Stimulated activated CD4-positive, alpha-beta T cell treated with anti-CD3 and anti-CD28 coated beads, Interleukin-1b, Interleukin-23, amount 100 ng/mL, for 1 hour (primary cell): ENCODE data around the gene KRT7.

ENCODE experiments used
- DNase-seq, 2 donors: peaks; one replicate each; pipeline ENCODE4 v3.0.0-alpha.2; 2020; ENCODE audit warnings: low read depth in 2 of 2

Gene KRT7

DNA sequence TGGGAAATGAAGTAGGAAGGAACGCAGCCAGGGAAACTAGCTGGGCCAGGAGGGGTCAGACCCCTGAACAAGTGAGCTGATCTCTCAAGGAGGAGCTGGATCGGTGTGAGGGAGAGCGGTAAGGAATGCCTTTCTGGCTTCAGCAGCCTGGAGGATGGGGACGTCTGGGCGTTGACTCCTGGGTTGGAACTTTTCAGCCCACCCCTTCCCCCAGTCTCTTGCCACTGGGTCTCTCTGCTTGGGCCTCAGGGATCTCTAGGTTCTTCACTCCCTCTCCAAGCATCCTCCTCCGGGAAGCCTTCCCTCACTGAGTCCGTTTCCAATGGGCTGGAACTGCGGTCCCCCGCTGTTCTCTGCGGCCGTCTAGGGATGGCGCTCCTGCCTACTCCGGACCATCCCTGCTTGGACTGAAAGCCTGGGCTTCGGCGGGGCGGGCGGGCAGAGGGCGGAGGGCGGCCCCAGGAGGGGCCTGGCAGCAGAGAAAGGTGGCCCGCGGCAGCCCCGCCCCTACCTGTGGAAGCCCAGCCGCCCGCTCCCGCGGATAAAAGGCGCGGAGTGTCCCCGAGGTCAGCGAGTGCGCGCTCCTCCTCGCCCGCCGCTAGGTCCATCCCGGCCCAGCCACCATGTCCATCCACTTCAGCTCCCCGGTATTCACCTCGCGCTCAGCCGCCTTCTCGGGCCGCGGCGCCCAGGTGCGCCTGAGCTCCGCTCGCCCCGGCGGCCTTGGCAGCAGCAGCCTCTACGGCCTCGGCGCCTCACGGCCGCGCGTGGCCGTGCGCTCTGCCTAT lies at the start of gene KRT7:
Gene KRT7, plus strand, starts transcription at position 570 of the 788 bp plus-strand sequence. Its CDS starts 54 bp downstream, at position 624.
- DNase-seq, result no peak

DNA sequence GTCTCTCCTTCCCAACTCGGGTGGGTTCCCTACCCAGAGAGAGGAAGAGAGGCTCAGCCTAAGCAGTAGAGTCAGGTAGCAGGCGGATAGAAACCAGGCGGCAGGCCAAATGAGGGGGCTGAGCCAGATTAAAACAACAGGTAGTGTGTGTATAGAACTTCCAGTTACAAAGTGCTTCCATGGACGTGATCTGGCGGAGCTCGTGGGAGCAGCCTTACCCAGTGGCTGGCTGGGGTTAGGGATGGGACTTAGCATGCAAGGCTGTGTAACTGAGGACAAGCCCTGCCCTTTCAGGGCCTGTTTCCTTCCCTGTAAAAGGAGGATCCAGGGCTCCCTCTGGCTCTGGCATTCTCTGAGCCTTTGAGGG lies 49.5 kb upstream of the KRT7 start:
- no peak for DNase-seq

DNA sequence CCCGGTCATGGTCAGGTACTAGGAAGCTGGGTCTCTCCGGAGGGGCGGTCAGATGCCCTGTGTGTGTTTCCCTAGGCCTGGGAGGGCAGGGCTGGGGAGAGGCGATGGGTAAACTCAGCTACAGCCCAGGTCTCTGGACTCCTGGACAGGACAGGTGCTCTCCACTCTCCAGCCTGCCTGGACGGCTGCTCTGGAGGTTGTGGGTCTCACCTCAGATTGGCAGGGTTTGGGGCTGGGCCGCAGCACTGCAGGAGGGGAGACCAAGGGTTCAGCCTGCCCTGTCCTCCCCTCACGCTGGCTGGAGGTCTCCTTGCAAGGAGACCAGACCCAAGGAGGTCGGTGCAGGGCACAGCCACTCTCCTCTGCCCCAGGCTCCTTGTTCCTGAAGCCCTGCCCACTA lies 49.1 kb upstream of the KRT7 start:
- no peak for DNase-seq

DNA sequence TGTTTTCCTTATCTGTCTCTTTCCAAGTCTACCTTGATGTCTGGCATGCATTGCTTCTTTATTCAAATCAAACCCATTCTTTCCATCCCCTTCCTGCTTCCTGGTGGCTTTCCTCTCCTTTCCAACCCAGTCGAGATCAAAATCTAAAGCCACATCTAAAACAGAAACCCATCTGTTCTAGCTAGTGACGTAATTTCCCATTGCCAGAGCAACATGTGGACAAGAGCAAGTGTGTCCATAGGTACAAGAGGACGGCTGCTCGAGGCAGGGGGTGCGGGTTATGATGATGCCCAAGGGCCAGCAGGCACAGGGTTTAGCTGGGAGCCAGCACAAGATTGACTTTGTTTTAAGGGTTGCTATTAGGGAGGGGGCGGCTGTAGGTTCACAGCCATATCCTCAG lies 48.2 kb upstream of the KRT7 start:
- no peak for DNase-seq

DNA sequence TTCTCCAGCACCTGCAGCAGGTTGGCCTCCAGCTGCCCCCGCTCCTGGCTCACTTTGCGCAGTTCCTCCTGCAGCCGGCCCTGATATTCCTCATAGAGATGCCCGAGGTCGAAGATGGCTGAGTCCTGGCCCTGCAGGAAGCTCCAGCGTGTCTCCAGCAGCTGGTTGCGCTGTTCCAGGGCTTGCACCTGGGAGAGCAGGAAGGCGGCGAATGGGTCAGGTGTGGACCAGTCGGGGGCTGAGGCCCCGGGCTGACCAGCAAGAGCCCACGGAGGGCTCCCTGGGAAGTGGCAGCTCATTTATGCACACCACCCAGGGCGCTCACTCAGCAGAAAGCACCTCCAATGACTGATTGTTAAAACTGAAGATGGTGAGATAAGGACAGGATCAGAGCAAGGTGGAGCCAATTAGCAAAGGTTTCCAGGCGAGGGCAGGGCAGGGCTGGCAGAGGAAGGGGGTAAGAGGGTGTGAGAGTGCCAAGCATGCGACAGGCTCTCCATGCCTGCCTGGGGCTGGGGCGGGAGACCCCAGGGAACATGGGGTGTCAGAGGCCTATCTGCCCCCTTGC lies 47.6 kb upstream of the KRT7 start:
- no peak for DNase-seq

DNA sequence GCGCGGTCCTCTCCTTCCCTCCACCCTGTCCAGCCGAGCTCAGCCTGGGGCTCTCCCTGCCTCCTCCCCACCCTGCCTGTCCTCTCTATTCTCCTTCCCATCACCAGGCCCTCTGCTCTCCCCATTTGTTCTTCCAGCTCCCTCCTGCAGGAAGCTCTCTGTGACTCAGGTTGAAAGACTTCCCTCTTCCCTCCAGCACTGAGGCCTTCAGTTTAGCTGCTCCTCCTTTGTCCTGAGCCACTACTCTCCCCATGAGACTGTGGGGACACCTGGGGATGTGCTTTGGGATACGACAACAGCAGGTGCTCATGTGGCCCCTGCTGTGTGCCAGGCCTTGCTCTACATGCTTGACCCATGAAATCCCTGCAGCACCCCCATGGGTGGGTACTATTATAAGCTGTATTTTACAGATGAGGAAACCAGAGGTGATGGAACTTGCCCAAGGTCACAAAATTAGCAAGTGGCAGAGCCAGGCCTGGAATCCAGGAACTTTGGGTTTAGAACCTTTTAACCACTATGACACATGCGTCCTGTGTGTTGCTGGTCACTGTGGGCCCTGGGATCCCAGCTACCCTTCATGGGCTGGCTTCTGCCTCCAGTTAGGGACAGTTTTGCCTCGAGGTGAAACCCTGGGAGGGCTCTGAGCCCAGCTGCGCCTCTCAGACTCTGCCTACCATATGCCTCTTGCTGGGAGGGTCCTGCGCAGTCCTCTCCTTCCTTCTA lies 46.8 kb upstream of the KRT7 start:
- no peak for DNase-seq

DNA sequence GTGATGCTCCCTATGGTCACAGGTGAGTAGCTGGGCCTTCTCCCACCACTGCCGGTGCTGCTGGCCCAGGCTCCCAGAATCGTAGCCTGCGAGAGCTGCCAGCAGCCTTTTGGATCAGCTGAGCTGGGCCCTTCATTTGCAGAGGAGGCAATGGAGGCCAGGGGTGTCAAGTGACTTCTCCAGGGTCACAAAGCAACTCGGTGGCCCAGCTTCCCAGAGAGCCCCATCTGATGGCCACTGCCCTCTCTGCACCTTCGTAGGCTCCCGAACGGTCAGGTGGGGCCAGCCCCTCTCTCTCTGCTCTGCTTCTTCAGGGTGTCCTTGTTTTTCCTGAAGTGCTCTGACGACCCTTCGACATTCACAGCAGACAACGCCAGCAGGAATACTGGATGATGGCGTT lies 45.8 kb upstream of the KRT7 start:
- DNase-seq, result no peak

DNA sequence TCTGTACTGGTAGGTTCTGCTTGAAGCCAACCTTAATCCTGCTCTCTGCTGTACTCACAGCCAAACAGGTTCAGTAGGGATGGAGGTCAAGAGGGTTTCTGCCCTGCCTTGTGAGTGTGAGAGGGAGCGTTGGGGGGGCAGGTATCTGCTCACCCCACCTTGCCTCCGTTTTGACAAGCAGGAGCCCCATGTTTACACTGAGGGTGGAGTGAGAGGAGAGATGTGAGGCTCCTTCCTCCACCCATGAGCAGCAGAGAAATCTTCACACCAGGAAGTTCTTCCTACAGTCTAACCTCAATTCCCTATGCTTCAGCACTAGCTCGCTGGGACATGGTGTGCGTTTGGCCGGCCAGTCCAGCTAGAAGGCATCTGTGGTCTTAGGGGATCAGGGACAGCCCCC lies 45.4 kb upstream of the KRT7 start:
- no peak for DNase-seq

DNA sequence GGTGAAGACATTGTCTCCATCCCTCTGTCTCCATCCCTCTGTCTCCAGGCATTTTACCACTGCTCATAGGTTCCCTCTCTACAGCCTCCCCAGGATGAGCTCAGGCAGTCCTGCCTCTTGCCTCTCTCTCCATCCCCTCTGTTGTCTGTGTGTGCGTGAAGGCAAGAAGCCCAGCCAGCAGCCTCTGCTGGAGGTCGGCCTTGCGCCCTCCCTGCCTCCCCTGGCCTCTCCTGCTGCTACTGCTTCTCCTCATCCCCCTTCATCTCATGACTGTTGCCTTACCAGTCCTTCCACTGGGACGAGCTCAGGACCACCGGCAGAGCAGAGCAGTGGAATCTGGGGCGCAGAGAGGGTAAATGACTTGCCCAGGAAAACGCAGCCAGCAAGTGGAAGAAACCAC lies 44.4 kb upstream of the KRT7 start:
- no peak for DNase-seq

DNA sequence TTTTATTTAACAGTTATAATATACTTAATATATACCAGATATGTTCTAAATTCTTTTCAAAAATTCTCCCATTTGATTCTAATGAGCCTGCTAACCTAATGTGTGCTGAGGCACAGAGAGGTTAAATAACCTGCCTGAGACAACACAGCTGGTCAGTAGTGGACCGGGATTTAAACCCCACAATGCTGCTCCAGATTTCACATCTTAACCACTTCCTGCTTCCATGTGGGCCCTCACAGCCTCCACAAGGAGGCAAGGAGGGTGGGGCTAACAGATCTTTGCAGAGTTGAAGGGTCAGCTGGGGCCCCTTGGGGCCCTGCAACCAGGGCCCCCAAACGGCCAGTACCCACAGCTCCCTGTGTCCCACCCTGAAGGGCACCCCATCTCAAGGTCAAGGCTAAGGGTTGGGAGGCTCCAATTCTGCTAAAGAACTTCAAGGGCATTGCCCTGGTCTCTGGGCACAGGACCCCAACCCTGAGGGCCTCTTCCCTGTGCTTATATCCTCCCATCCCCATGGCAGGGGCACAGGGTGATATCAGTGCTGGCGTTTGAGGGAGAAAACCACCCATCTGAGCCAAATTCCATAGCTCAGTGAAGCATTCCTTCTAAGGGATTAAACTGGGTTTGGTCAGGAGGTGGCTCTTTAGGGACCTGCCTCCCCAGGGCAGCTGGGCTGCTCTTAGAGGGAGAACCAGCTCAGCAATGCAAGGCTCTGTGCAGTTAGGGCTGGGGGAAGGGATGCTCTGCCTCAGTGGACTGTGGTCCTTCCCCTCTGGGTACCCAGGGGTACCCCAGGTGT lies 43.5 kb upstream of the KRT7 start:
- DNase-seq, result no peak

DNA sequence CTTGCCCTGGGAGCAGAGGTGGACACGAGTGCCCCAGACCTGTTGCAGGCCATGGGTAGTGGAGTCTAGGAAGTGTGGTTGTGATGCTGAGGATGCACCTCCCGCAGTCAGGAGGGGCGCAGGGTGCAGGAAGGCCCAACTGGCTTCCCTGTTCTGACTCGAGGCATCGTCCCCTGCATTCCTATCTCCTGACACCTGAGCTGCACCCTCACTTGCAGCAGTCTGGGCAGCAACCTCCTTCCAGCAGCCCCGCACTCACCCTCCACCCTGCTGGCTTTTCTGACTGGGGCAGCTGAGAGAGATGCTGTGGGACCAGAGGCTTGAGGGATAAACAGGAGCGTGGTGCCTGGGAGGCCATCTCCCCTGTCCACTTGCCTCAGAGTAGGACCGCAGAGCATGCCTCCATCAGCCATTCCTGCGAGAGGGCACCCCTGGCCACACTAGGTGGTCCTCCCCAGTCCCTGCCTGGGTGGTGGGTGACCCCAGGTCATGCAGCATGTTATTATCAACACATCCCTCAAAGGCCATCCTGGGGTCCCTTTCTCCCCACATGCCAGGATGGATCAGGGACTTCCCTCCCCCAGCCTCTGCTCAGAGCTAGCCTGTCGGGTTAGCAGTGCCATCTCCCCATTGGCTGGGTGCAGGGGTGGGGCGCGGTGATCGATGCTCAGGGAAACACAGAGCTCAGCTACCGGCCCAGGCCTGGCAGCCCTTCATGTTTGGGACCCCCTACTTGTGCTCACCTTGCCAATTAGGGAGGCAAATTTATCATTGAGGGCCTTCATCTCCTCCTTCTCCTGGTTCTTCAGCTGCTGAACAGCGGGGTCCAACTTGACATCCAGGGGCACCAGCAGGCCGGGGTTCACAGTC lies 41.9 kb upstream of the KRT7 start:
- DNase-seq, result no peak

DNA sequence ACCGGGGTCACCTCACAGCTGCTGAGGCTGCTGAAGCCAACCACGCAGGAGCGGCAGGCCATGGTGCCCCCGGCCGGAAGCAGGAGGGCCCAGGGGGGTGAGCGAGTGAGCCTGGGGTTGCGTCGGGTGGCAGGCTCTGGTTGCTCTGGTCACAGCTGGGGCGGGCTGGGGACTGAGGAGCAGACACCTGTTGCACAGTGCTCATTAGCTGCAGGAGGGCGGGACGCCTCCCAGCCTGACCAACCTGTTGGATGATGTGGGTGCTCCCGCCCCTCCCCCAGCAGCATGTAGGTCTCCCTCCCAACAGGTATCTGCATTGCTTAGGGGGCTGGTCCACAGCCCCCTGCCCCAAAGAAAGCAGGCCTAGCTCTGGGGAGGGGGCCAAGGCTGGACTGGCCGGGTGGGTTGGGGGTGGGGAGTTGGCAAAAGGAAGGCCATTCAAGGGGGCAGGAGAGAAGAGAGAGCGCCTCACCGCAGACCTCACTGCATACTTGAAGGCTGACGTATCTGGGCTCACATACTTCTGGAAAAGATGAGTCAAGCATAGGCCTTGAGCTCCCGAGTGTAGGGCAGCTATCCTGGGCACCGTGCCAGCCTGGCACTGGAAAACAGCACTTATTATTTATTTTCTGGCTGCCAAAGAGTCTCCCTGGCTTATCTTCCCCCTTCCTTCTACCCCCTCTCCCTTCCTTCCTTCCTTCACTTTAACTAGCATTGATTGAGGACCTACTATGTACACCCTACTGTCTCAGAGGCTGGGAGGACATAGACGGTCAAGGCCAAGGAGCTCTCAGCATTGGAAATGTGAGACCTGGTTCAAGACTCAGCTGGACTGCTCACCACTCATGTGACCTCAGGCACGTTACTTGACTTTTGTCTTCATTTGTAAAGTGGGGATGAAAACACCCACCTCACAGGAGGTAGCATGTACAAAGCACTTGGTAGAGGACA lies 40.9 kb upstream of the KRT7 start, which contains the start of gene KRT80:
Gene KRT80, minus strand, starts transcription at position 174 of the 951 bp plus-strand sequence. Its CDS starts 112 bp downstream, at position 62.
- no peak for DNase-seq

DNA sequence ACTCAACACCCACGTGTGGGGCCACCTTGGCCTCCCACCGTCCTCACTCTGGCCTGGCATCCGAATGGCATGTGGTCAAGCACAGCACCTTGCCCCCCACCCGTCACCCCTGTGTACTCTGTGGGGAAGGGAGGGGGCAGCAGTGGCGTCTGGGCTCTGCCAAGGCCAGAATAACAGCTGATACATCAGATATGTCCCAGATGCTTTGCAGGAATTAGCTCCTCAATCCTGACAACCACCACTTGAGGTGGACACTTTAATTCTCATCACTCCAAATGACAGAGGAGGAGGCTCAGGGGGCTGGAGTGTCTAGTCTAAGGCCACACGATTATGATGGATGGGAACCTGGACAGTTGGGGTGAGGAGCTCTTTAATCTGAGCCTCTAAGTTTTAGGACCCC lies 39.5 kb upstream of the KRT7 start:
- no peak for DNase-seq

DNA sequence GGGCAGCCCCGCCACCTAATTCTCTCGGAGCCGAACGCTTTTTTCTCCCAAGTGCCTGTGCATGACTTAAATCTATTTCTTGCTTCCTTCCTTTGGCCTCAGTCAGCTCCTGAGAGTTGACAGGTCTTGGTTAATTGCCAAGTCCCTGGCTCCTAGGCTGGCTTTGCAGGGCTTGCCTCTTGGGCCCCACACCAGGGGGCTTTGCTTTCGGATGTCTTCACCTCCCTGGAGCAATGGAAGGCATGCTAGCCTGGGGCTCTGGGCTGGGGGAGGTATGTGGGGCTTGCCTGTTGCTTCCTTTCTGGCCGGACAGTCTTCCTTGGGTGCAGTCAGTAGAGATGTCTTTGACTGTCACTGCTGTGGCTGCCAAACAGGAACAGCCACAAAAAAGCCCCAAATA lies 39.1 kb upstream of the KRT7 start:
- DNase-seq, result no peak

DNA sequence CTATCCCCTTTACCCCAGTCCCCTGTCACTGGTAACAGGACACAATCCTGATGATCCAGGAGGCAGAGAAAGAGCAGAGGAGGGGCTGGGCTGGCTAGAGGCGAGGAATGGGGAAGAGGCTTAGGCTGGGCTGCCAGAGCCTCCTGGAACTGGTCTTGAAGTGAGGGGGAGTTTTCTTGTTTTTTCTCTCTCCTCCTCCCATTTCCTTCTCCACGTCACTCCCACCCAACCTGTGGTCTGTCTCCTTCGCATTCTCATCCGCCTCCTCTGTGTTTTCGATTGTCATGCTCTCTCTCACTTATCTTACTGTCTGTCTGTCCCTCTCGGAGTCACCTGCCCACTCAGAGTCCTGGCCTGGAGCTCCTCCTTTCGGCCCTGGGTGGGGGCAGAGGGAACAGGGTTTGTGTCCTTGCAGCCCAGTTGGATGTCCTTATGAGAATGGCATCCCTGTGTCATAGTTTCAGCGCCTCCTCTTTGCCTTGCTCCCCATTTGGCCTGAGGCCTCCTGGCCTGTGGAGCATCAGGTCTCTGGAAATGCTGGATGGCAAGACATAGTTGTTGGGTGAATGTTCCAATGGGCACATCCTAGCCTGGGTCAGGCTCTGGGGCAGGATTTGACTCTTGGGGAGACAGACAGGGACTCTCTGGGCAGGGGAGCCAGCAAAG lies 37.8 kb upstream of the KRT7 start:
- DNase-seq, result no peak

DNA sequence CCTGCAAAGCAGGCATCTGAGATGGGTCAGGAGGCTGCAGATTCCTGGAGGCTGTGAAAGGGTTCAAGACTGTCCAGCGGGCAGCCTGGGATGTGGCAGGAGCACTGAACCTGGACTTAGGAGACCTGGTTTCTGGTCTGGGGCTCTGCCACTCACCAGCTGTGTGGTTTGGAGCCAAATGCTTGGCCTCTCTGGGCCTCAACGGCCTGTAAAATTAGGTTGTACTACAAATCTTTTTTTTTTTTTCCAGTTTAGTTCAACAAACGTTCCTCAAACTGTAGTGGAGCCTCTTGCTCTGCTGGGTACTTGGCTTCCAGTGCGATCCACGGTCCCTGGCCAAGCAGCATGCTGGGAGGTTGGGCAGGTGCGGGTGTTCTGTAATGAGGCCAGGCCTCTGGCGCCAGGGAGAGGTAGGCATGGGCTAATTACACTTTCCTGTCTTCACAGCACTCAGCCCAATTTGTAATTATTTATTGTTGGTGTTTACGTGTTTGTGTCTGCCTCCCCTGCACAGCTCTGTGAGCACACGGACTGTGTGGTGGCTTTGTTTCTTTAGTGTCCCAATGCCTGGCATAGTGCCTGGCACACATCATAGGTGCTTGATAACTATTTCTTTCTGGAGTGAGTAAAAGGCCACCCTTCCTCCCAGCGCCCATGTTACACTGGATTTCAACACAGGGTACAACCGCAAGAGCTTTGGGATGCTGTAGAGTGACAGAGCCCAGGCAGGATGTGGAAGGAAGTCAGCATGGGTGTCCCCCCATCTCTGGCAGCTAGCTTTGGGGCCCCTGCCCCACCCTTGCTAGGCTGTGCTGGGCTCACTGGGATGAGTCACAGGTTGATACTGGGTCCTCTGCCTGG lies 35.4 kb upstream of the KRT7 start:
- DNase-seq, result no peak

DNA sequence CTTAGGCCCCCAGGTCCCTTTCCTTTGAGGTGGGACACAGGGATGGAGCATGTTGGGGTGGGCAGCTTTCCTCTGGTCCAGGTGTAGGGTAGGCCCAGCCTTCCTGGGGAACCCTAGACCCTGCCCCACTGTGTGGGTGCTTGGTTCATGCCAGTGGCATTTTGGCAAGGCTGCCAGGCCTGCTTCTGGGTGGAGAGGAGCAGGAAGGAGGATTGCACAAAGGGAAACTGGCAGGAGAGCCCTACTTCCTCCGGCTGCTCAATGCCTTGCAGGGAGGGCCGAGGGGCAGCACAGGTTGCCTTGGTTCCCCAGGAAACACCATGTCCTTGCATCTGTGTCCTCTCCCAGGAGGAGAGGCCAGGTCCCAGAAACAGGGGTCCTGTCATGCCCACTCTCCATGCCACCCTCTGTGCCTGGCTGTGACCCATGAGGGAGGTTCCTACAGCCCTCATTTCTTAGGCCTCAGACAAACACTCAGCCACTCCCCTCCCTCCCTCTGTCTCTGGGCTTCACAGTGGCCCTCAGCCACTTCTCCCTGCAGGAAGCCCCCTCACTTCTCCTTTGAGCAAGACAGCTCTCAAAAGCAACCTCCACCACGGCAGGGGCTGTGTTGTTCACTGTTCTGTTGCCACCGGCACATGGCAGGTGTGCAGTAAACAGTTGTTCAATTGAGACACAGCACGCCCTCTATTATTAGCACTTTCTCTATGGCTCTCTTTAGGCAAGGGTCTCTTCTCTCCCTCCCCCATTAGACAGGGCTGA lies 34.4 kb upstream of the KRT7 start:
- no peak for DNase-seq
